Chondrocyte (in vitro differentiated cells): ENCODE data around the gene PEX11A. TPM values are rescaled to one million over a fixed set of nuclear protein-coding genes. Genes with fewer than 3 reads are reported as not detected.

Experiments used
- DNase-seq: peaks from one replicate; pipeline ENCODE4 v3.0.0; 2021; ENCODE audit warnings: mixed read lengths, low spot score
- H3K27ac Mint-ChIP-seq: one replicate; pipeline ENCODE4 v1.8.0; 2021; ENCODE audit warnings: mild to moderate bottlenecking, moderate library complexity, mixed read lengths; ENCODE audit not compliant: unreplicated experiment
- H3K27me3 Mint-ChIP-seq: 2 replicates; pipeline ENCODE4 v1.8.0; 2021; ENCODE audit warnings: low read depth, mixed read lengths
- H3K36me3 Mint-ChIP-seq: 2 replicates; pipeline ENCODE4 v1.8.0; 2021; ENCODE audit warnings: low read depth, mixed read lengths
- H3K4me1 Mint-ChIP-seq: 2 replicates; pipeline ENCODE4 v1.8.0; 2021; ENCODE audit warnings: low read depth, mild to moderate bottlenecking, mixed read lengths
- H3K4me3 Mint-ChIP-seq: one replicate; pipeline ENCODE4 v1.8.0; 2021; ENCODE audit warnings: mild to moderate bottlenecking, moderate library complexity, mixed read lengths; ENCODE audit not compliant: unreplicated experiment
- H3K9me3 Mint-ChIP-seq: 2 replicates; pipeline ENCODE4 v1.8.0; 2021; ENCODE audit warnings: low read depth, mixed read lengths
- CTCF ChIP-seq: fragments of 200-600 bp; sonication (generic); IDR thresholded peaks from 2 replicates; pipeline ENCODE4 v1.5.0; 2021; ENCODE audit warnings: antibody characterized with exemption, mild to moderate bottlenecking, moderate library complexity
- total RNA-seq: library from RNA; stranded (reverse); gene quantifications from 3 replicates; pipeline ENCODE4 v1.2.1, GENCODE V29; 2021

Gene PEX11A
- total RNA-seq, 1 donor from 2014 or later, result 3.0 TPM

GRCh38 chr15:89679212-89679611 is 11.3 kb downstream of the PEX11A start, which contains the start of gene PLIN1:
TSS of gene PLIN1 (minus strand) at chr15:89679367. CDS start at chr15:89677489, 1,878 bp downstream.
- Mint-ChIP-seq H3K27me3 (no peaks in the 10 kb centered on the region), H3K27ac (peak within 1 kb of the TSS; percentile 60), H3K4me1 (peaks cover 20% of the 10 kb centered on the region), H3K4me3 (no peak within 1 kb of the TSS), H3K36me3 (peaks cover 5% of the 10 kb centered on the region), H3K9me3 (no peaks in the 10 kb centered on the region)
- DNase-seq, result no peak
- no peak for TF ChIP-seq CTCF

DNA sequence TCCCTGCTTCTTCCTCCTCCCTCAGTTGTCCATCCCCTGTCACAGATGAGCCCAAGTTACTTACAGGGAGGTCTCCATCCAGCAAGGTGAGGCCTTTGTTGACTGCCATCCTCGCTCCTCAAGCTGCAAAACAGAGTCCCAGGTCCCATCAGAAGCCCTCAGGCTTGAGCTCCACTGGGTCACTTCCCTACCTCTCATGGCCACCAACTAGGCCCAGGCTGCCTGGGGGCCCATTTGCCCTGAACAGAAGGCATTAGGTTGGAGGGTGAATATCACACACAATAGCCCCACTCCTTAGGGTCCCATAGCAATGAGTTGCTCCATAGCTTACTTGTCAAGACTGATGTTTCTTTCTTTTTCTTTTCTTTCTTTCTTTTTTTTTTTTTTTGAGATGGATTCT is 13.2 kb downstream of the PEX11A start:
- Mint-ChIP-seq H3K4me1 (peaks cover 30% of the 10 kb centered on the region), H3K4me3 (no peak overlapping the region), H3K27me3 (no peaks in the 10 kb centered on the region), H3K9me3 (no peaks in the 10 kb centered on the region), H3K36me3 (peaks cover 3% of the 10 kb centered on the region), H3K27ac (no peak overlapping the region)
- DNase-seq, result no peak
- TF ChIP-seq CTCF, result no peak

DNA sequence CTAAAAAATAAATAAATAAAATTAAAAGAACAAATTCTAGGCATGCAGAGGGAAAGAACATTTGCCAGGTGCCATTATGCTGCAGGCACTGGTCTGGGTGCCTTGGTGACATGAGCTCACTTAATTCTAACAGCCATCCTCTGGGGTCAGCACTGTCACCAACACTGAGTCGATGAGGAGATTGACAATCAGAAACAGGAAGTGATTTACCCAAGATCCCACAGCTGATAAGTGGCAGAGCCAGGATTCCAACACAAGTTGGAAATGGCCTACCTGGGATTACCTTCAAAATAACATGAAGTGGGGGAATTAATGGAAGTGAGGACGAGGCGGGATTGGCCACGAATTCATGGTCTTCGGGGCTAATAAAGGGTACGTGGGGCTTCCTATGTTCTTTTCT is 14.9 kb downstream of the PEX11A start:
- Mint-ChIP-seq H3K36me3 (no peaks in the 10 kb centered on the region), H3K4me3 (no peak overlapping the region), H3K27ac (no peak overlapping the region), H3K27me3 (no peaks in the 10 kb centered on the region), H3K4me1 (peaks cover 23% of the 10 kb centered on the region), H3K9me3 (no peaks in the 10 kb centered on the region)
- no peak for DNase-seq
- TF ChIP-seq CTCF, result no peak

- Mint-ChIP-seq H3K36me3 (no peaks in the 10 kb centered on the region), H3K27me3 (no peaks in the 10 kb centered on the region), H3K4me3 (no peak overlapping the region), H3K27ac (no peak overlapping the region), H3K9me3 (no peaks in the 10 kb centered on the region), H3K4me1 (peaks cover 16% of the 10 kb centered on the region)
- TF ChIP-seq CTCF, result no peak
- DNase-seq, result no peak
Measured at GRCh38 chr15:89674526-89674925, 16.0 kb downstream of the PEX11A start.

- H3K9me3 Mint-ChIP-seq, result no peaks in the 10 kb centered on the region
- TF ChIP-seq CTCF, result peak; percentile 65
- no peak for DNase-seq
- H3K27me3 Mint-ChIP-seq, result no peaks in the 10 kb centered on the region
- H3K4me1 Mint-ChIP-seq, result peaks cover 16% of the 10 kb centered on the region
- no peaks in the 10 kb centered on the region for H3K36me3 Mint-ChIP-seq
- no peak overlapping the region for H3K4me3 Mint-ChIP-seq
- H3K27ac Mint-ChIP-seq, result no peak overlapping the region
Measured at GRCh38 chr15:89673165-89673512, 17.4 kb downstream of the PEX11A start.
